GM18517 (cell line): Measurements from ENCODE around the gene SCAMP5.

ENCODE experiments used
- ATAC-seq: cut with Tn5 transposase; IDR thresholded peaks from one replicate; pipeline ENCODE4 v1.9.1; 2021; ENCODE audit warnings: mild to moderate bottlenecking, moderate library complexity; ENCODE audit not compliant: unreplicated experiment

SCAMP5 gene

DNA sequence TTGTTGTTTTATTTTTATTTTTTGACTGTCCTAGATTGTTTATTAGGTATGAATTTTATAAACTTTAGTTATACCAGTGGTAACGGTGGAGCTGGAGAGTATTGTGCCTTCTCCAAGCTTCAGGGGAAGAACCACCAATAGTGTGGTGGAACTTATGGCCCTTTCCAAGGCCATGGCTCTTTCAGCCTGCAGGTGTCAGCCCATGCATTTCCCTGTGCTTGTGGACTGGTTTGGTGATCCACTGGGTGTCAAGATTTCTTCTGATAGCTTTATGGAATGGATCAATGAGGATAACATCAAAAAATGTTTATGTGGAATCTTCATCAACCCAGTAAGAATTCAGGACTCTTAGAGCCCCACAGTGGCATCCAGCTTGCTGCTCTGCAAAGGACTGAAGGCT, 19.2 kb upstream of the SCAMP5 start:
- no peak for ATAC-seq

DNA sequence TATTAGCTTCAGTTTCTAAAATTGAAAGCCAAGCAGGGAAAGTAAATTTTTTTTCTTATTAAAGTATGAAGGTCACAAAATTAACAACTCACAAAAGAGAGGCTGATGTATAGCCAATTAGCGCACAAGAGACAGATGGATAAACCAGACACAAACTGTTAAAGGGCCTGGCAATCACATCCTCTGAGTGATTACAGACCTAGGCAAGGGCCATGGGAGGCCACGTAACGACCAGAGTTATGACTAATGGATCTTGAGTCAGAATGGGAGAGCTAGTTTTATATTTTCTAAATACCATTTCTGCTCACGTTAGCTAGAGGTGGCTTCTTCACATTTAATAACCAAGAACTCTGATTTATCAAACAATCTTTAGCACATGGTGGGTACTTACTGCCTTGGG, 17.8 kb upstream of the SCAMP5 start:
- no peak for ATAC-seq

DNA sequence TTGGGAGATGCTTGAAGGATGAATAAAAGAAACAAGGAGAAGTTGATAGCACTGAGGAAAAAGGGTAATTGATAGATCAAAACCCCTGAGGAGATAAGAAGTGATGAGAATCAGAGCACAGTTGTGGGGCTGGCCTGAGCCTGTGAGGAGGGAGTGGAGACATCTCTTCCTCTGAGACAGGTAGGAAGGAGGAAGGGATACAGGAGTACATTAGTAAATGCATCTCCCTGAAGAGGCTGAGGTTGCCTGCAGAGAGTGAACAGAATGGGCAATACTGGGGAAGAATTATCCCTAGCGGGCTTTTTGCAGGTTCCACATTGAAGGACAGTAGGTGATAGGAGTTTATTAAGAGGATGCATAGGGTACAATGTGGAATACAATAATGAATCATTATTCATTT, 17.3 kb upstream of the SCAMP5 start:
- ATAC-seq: no peak

DNA sequence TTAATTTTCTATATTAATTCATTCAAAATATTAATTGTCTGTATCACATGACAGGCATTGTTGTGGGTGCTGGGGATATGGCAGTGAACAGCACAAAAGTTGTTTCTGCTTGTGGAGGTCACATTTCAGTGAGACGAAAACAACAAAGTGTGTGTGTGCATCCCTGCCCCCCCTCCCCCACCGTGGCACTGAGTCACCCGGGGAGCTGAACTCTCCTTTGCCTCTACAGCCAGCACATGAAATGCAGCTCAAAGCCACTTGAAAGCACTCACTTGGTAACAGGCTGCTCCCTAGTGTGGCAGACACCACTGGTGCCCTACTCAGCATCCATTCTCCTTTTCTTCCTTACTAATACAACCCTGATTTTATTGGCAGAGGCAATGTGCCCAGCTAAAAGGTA, 16.9 kb upstream of the SCAMP5 start:
- no peak for ATAC-seq

DNA sequence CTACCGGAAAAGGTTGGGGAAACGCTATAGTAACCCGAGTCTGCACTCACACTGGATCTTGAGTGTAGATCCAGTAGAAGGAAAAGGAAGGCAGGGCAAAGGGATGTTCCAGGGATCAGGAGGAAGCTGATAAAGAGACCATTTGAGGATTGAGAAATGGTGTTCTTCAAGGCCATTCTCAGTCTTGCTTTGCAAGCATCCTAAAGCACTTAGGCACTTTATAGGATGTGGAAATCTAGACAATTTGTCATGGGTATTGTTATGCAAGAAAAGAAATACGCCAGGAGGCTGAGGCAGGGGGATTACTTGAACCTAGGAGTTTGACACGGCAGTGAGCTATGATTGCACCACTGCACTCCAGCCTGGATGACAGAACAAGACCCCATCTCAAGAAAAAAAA, 13.2 kb upstream of the SCAMP5 start:
- no peak for ATAC-seq

DNA sequence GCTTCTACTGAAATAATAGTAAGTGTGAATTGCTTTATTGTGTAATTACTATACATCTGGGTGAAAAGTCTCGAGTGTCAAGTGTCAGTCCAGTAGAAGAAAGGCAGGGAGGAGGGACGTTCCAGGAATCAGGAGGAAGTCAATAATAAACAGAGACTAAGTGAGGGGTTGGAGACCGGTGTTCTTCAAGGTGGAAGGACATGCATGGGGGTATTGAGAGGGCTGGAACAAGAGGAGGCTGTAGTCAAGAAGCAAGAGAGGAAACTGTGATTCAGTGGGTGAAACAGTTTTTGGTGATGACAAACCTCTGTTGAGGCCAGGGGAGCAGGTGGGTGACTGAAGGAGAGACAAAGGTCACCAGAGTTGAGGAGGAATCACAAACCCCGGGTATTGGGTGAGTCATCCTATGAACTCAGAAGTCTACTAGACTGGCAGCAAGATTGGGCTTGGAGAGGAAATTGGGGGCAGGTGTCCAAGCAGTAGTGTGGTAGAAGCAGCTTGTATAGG, 11.6 kb upstream of the SCAMP5 start:
- ATAC-seq: no peak

DNA sequence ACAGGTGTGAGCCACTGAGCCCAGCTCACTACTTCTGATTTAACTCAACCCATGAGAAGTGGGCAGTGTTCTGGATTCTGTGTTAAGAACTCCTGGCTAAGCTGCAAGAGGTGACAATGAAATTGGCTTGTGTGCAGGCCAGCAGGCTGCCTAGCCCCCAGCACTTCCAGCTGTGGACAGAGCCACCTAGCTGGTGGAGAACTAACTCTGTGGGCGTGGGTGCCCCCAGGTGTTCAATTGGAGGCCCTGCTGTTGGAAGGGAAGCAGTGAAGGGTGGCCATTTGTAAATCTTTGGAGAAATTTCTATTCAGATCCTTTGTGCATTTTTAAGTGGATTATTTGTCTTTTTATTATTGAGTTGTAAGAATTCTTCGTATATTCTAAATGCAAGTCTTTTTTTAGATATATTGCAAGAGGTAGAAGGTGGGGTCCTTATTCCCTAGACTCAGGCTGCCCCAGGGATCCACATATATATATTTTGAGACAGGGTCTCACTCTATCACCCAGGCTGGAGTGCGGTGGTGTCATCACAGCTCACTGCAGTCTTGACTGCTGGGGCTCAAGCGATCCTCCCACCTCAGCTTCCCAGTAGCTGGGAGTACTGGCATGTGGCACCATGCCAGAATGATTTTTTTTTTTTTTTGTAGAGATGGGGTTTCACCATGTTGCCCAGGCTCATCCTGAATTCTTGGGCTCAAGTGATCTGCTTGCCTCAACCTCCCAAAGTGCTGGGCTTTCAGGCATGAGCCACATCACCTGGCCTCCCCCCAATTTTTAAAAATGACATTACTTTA, 7.2 kb upstream of the SCAMP5 start:
- ATAC-seq: no peak

DNA sequence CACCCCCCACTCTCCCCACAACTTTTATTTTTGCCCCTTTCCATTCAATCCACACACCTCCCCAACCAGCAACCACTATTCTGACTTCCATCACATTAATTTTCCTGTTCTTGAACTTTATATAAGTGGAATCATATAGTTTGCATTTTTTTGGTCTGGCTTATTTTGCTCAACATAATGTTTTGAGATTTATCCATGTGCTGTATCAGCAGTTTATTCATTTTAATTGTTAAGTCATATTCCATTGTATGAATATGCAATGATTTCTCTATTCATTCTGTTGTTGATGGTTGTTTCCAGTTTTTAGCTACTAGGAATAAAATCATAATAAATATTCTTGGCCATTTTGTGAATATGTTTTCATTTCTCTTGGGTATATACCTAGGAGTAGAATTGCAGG, 5.8 kb upstream of the SCAMP5 start:
- no peak for ATAC-seq

DNA sequence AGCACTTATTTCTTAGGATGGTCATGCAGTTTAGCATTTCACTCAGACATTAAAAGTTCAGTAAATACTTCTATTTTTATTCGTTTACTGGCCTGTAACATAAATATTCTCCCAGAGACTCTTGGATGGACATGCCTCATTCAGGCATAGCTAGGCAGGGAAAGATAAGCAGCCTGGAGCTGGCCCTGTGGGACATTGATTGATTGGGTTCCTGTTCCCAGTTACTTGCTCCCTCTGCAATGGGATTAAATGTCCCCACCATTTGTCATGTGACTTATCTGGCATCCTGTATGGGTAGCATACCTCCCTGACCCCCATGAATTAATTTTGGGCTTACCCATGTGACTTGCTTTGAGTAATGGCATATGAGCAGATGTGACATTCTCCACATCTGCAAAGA, 2.7 kb upstream of the SCAMP5 start:
- ATAC-seq: no peak

DNA sequence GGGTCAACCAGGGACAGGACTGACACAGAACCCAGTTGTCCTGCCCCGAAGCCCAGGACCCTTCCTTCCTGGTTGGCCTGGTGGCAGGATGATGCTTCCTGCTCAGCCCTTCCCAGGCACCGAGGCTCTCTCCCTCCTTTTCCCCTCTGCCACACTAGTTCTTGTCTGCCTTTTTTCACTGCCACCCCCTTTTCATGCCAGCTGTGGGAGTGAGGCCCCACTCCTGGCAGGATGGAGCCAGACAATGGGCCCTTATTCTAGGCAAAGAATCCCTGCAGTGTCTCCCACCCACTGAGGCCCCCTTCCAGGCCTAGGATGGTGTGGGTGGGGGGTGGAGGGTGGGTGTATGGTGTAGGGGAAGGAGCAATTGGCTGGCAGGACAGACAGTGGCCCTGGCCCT, 1.1 kb upstream of the SCAMP5 start:
- ATAC-seq: no peak

DNA sequence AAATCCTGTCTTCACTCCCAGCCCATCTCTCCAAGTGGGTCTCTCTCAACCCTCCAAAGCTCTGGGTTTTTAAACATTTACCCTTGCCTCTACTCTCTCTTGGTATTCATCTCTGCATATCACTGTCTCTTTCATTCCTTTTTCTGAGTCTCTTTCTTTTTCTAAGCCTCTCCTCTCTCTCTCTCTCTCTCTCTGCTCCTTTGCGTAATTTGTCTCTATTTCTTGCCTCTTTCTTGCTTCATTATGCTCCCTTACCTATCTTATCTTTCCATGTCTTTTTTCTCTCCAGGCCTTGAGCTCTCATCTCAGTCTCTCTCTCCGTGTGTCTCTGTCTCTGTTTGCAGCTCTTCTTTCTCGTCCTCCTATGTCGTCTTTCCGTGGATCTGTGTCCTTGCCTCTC, 678 bp upstream of the SCAMP5 start:
- ATAC-seq: no peak

DNA sequence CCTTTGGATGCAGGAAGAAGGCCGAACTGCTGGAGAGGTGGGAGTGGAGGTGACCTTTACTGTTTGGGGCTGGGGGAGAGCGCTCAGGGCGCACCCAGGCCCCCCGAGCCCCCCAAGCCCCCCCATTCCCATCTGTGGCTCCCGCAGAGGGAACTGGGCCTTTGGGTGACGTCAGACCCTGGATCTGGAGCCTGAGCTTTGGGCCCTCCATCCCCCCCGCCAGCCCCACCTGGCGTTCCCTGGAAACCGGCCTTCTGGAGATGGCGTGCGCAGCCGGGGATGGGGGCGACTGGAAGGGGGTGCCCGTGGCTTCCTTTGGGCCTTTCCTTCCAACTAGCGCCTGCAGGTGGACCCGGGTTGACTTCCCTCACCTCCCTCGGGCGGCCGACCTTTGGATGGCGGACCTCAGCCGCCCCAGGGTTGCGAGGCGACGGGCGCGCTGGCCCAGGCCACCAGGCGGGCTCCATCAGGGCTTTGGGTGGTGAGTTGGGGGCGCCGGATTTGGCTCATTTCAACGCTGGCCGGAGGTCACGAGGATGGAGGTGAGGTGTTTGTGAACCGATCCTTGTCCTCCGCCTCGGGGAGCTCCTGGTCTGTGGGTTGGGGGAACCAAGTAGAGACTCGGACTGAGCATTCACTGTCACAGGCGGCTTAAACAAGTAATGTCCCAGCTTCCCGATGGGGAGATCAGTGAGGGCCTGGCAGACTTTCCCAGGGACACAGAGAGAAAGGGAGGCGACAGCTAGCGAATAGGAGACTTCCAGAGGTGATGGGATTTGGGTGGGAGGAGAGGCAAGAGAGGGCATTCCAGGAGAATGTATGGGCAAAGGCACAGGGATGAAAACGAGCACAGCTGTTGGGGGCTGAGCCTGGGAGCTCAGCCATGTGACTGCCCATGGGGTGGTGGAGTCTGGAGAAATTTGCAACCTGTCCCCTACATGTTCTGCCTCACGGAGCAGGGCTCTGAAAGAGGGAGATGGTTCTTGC, 709 bp downstream of the SCAMP5 start:
- no peak for ATAC-seq

DNA sequence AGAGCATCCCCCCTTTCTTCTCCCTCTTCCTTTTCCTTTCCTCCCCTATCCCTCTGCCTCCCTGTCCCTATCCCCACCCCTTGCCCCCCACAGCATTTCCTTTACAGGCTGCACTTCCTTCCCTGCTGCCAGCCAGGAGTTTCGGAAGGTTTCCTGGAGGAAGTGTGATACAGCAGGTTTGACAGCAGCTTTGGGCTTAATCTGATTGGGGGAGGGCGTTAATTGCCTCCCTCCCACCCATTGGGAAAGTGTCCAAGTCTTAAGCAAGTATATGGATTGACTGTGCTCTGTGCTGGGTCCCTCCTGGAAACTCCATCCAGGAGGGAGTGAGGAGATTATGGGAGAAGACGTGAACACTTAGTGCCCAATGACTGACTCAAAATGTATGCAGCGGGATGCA, 1.8 kb downstream of the SCAMP5 start:
- ATAC-seq: no peak

DNA sequence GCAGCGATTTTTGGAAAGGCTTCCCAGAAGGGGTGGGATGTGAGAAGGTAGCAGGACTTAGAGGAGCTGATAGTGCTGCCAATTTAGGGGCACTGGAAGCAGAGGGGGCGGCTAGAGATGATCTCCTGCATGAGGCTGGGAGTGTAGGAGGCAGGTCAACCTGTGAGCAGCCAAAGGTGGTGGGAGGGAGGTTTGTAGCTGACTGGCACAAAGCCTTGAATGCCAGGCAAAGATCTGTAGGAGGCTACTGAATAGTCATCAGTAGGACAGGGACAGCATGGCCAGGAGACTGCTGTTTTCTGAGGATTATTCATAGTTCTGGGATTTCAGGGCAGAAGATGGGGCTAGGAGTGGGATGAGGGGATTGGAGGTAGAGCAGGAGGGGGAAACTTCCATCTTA, 2.2 kb downstream of the SCAMP5 start:
- no peak for ATAC-seq

DNA sequence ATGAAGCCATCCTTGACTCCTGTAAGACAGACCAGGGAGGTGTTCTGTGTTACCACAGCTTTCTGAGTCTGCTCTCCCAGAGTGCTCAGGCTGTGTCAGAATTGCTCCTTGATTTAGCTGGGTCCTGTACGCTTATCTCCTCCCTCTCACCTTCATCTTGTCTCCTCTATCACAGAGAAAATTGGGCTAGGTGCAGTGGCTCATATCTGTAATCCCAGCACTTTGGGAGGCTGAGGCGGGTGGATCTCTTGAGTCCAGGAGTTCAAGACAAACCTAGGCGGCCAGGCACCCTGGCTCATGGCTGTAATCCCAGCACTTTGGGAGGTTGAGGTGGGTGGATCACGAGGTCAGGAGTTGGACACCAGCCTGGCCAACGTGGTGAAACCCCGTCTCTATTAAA, 5.9 kb downstream of the SCAMP5 start:
- ATAC-seq: no peak

DNA sequence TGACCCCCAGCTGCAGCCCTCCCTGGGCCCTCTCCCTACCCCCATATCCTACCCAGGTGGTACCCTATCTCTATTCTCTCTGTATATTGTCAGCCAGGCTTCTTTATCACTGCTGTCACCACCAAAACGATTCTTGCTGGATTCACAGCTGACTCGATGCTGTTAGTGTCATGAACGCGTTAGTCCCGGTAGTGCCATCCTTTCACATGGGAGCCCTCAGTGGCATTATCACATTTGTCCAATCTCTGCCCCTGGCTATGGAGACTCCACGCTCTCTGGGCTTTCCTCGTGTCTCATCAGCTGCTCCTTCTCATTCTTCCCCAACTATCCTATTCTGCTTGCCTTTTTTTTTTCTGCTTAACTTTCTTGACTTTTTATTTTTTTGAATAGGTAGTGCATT, 7.0 kb downstream of the SCAMP5 start:
- ATAC-seq: no peak

DNA sequence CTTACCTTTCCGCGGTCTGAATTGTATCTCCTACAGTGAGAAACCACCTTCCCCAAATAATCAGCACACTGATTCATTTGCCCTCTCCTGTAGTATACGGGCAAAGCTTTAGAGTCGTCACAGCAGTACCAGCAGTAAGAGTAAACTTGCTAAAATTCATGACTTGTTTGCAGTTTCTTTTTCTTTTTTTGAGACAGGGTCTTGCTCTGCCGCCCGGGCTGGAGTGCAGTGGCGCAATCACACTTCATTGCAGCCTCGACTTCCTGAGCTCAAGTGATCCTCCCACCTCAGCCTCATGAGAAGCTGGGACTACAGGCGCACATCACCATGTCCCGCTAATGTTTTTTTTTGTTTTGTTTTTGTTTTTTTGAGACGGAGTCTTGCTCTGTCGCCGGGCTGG, 11.9 kb downstream of the SCAMP5 start:
- no peak for ATAC-seq

DNA sequence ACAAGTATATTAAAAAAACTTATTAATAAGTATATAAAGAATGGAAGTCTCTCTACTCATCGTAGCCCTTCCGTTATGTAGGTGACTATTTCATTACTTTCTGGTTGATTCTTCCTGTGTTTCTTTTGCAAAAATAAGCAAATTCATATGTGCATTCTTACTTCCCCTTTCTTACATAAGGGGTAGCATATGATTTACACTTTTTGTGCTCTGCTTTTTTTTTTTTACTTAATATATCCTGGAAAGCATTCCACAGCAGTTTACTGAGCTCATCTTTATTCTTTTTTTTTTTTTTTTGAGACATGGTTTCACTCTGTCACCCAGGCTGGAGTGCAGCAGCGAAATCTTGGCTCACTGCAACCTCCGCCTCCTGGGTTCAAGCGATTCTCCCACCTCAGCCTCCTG, 12.9 kb downstream of the SCAMP5 start:
- ATAC-seq: peak; percentile 43

DNA sequence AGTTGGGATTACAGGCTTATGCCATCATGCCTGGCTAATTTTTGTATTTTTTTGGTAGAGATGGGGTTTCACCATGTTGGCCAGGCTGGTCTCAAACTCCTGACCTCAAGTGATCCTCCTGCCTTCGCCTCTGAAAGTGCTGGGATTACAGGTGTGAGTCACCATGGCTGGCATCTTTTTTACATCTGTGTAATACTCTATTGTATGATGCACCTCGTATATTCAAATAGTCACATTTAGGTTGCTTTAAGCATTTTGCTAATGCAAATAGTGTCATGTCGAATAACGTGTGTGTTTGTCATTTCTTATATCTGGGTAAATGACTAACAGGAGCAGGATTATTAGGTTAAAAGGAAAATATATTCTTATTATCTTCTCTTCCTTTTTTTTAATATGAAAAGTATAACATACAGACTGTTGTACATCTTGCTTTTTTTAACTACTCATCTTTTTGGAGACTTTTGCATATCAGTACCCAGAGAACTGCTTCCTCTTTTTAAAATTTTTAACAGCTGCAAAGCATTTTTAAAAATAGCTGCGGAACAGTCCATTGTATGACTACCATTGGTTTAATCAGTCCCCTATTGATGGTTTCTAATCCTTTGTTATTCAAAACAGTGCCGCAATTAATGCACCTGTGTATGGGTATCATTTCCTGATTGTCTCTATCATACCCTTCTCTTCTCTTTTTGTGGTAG, 13.4 kb downstream of the SCAMP5 start:
- peak; percentile 81 for ATAC-seq

DNA sequence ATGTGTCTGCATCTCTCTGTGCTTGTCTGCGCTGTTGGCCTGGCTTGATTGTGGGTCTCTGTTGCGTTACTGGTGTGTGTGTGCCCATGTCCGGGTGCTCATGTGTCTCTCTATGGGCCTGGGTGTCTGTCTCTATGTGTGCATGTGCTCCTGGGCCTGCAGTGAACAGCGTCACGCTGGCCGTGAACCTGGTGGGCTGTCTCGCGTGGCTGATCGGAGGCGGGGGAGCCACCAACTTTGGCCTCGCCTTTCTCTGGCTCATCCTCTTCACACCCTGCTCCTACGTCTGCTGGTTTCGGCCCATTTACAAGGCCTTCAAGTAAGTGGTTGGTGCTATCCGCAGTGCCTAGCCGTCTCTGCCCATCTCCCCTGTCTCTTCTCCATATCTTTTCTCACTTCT, 21.1 kb downstream of the SCAMP5 start:
- no peak for ATAC-seq

DNA sequence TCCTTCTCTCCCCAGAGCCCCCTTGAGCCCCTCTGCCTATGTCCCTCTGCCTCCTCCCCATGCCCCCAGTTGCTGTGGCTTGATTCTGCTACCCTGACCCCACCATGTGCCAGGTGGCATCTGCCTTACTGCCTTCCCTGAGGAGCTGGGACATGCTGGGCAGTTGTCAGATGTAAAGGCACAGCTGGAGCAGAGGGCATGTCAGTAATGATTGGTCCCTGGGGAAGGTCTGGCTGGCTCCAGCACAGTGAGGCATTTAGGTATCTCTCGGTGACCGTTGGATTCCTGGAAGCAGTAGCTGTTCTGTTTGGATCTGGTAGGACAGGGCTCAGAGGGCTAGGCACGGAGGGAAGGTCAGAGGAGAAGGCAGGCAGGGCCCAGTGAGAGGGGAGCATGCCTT, 24.6 kb downstream of the SCAMP5 start:
- no peak for ATAC-seq
